HG03135 (cell line): Measurements from ENCODE around the gene RBM27.
A peak's percentile ranks its signal among the peaks of the same experiment; 100 is the strongest.
"Not testable (repeated sequence)": the region's sequence is repeated elsewhere in the genome, so short reads cannot be mapped to it uniquely, and the experiment has no call there.

Source experiments
- ATAC-seq: cut with Tn5 transposase; IDR thresholded peaks from one replicate; pipeline ENCODE4 v1.9.1; 2021; ENCODE audit warnings: mild to moderate bottlenecking, moderate library complexity; ENCODE audit not compliant: unreplicated experiment

Gene RBM27

GRCh38 chr5:146206257-146206656 lies 2.9 kb downstream of the RBM27 start:
- no peak for ATAC-seq

DNA sequence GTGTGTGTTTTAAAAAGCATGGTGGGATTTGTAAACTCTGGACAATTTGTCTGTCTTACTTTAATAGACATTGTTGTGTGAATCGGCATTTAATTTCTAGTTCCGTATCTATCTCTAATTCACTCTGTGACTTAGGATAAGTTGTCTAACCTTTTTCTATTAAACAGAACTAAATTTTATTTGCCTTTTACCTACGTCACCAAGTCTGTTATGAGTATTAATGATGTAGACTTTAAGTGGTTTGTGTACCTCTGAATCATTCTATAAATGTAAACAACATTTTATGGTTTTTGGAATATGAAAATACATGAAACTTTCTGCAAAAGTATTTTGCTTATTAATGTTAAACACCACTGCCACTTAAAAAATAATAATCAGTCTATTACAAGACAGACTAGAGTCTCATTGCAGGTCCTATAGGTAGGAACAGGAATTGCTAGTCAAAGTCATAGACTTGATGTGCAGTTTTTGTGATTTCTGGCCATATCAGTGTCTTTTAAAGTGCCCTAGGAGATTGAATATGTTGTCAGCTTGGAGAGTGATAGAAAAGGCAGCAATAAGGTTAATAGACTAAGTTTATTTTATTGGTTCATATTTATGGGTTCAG lies 5.6 kb downstream of the RBM27 start:
- ATAC-seq: no peak

DNA sequence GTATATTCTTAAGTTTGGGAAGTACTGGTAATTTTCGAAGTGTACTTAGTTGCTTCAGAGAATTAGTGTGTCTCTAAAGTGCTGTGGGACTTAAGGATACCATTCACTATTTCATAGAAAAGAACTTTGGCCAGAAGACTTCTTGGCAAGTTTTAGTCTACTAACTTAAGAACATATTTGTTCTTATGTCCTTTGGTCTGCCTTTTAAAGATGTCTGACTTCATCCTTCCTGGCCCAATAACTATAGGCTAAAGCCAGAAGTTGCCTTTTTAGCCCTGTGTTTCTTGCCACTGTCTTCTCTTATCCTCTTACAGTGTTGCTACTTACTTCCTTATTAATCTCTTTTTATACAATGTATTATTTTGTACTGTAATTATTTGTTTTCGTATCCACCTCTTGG lies 6.3 kb downstream of the RBM27 start:
- ATAC-seq: no peak

- not testable (repeated sequence) for ATAC-seq
These were observed 7.4 kb downstream of the RBM27 start for GRCh38 chr5:146210810-146211209.

- no peak for ATAC-seq
These were observed 9.9 kb downstream of the RBM27 start for GRCh38 chr5:146213210-146213826.

DNA sequence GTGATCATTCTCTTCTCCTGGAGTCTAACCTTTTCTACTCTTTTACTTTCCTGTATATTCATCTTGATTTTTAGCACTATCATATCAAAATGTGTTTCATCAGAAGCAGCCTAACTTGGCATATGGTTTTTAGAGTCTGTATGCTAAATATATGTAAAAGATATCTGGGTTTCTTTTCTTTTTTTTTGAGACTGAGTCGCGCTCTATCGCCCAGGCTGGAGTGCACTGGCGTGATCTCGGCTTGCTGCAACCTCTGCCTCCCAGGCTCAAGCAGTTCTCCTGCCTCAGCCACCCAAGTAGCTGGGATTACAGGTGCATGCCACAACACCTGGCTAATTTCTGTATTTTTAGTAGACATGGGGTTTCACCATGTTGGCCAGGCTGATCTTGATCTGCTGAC lies 11.5 kb downstream of the RBM27 start:
- ATAC-seq: not testable (repeated sequence)

DNA sequence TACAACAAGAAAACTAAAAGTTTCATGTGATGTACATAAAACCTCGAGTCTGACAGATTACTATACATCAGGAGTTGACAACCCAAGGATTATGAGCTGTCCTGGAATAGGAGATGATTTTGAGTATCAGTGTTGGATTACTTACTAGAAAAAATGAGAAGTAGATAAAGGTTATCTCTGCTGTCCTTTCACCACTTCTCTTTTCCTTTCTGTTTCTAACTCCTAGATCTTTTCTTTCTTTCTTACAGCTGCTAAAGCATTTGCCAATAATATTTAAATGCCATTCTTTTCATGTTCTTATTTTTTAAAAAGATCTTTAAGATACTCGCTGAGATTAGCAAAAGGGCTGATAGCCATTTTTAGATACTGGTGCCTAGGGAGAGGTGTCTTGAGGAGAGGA lies 14.8 kb downstream of the RBM27 start:
- ATAC-seq: no peak

GRCh38 chr5:146219243-146219642 lies 15.8 kb downstream of the RBM27 start:
- no peak for ATAC-seq

DNA sequence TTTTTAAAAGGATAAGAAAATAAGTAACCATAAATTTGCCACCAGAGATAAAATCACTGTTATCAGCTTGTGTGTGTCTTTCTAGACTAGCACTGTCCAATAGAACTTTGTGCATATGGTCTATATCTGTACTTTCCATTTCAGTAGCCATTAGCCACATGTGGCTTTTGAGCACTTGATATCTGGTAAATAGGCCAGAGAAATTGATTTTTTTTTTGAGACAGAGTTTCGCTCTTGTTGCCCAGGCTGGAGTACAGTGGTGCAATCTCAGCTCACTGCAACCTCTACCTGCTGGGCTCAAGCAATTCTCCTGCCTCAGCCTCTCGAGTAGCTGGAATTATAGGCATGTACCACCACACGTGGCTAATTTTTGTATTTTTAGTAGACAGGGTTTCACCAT lies 17.8 kb downstream of the RBM27 start:
- ATAC-seq: no peak

GRCh38 chr5:146222005-146222404 lies 18.6 kb downstream of the RBM27 start:
- no peak for ATAC-seq

GRCh38 chr5:146223179-146223578 lies 19.8 kb downstream of the RBM27 start:
- ATAC-seq: no peak

DNA sequence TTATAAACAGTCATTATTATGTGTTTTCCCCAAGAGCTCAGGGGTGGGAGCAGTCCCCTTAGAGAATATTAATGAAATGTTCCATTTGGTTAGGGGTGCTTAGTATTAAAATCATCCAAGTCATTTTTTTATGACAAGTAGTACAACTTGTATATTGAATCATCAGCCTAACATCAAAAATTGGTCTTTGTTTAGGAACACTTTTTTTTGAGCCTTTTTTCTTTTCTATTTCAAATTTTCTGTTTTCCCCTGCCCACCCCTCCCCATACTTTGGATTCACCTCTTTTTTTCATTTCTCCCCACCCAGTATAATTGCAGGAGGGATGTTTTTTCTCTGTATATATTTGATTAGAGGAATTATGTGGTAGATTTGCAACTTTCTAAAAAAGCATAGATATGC lies 25.8 kb downstream of the RBM27 start:
- no peak for ATAC-seq

DNA sequence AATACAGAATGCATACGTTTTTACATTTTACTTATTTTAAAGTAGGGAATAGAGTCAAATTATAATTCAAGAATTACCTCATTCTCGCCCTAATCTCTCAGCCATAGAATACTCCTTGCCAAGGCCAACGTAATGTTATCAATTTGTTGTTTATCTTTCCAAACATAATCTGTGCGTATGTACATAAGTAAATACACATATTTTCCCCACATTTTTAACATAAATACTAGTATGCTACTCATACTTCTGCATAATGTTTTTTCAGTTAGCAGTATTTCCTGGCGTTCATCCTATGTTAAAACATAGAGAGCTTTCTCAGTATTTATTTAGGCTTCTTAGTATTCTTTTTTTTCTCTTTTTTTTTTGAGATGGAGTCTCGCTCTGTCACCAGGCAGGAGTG lies 28.8 kb downstream of the RBM27 start:
- no peak for ATAC-seq

GRCh38 chr5:146233441-146233840 lies 30.0 kb downstream of the RBM27 start:
- no peak for ATAC-seq

DNA sequence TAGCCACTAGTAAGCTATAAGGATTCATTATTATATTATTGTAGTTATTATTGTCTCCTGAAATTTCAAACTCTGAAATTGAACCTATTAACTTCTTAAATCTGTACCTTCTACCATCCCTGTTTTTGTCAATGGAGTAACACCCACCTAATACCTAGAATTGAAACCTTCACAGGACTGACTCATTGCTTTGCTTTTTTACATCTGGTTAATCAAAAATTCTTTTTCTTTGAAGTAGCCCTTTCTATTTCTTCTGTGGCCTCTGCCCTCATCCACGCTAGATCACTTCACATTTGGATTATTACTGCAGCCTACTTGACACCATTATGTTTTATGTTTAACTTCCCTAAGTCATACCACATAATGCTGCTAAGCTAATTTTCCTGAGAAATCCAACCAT lies 35.6 kb downstream of the RBM27 start:
- ATAC-seq: no peak

- ATAC-seq: no peak
These were observed 37.5 kb downstream of the RBM27 start for GRCh38 chr5:146240951-146241350.

DNA sequence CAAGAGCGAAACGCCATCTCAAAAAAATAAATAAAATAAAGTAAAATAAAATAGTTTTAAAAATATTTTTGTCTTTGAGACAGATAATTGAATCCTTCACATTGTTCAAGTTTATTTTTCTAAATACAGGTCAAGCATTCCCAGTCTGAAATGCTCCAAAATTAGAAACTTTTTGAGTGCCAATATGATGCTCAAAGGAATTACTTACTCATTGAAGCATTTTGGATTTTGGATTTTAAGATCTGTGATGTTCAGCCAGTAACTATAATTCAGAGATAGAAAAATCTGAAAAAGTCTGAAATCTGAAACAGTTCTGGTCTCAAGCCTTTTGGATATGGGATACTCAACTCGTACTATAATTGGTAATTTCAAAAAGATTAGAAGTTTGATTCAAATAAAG lies 39.8 kb downstream of the RBM27 start:
- ATAC-seq: no peak

DNA sequence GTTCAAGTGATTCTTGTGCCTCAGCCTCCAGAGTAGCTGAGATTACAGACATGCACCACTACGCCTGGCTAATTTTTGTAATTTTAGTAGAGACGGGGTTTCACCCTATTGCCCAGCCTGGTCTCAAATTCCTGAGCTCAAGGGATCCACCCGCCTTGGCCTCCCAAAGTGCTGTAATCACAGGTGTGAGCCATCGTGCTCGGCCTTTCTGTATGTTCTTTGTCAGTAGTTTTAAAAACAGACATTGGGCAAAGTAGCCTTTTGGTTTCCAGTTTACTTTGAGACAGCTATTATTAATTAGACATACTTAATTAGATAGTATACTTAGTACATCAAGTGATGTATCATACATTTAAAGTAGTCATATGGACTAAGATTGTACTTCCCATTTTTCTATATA lies 45.2 kb downstream of the RBM27 start:
- no peak for ATAC-seq

GRCh38 chr5:146249801-146250200 lies 46.4 kb downstream of the RBM27 start:
- ATAC-seq: peak; percentile 55
